Astrocyte (in vitro differentiated cells and primary cell): ENCODE measurements around the gene TLE2.
"Not testable (repeated sequence)": the region's sequence is repeated elsewhere in the genome, so short reads cannot be mapped to it uniquely, and the experiment has no call there.

Source experiments
- CTCF ChIP-seq: IDR thresholded peaks from 2 replicates; pipeline ENCODE4 v1.5.1; 2011; ENCODE audit warnings: low read depth, mild to moderate bottlenecking, inconsistent platforms, low read length, moderate library complexity; ENCODE audit not compliant: insufficient read depth
- EZH2 ChIP-seq: IDR thresholded peaks from 2 replicates; pipeline ENCODE4 v1.6.1; 2012; ENCODE audit warnings: mild to moderate bottlenecking, low read length, inconsistent platforms; ENCODE audit not compliant: insufficient read depth

GRCh38 chr19:2992333-2992732 is 36.7 kb downstream of the TLE2 start:
- not testable (repeated sequence) for TF ChIP-seq CTCF, EZH2
